ENCODE measurements around the gene MAN1C1.
"Not testable (repeated sequence)": the region's sequence is repeated elsewhere in the genome, so short reads cannot be mapped to it uniquely, and the experiment has no call there.

Gene MAN1C1

GRCh38 chr1:25716320-25716719, 99.7 kb downstream of the MAN1C1 start:
- DNase-seq (ENCODE audit: low read depth) = no peak

- no peak for DNase-seq (ENCODE audit: low read depth)
These were observed 102.1 kb downstream of the MAN1C1 start for GRCh38 chr1:25718732-25719131.

- DNase-seq (ENCODE audit: low read depth) = no peak
These were observed 104.0 kb downstream of the MAN1C1 start for GRCh38 chr1:25720624-25721023.

GRCh38 chr1:25723250-25723880, 106.8 kb downstream of the MAN1C1 start:
- no peak for DNase-seq (ENCODE audit: low read depth)

- no peak for DNase-seq (ENCODE audit: low read depth)
These were observed 107.6 kb downstream of the MAN1C1 start for GRCh38 chr1:25724201-25724600.

GRCh38 chr1:25724966-25725365, 108.4 kb downstream of the MAN1C1 start:
- no peak for DNase-seq (ENCODE audit: low read depth)

GRCh38 chr1:25725482-25725881, 108.9 kb downstream of the MAN1C1 start:
- DNase-seq (ENCODE audit: low read depth) = no peak

GRCh38 chr1:25727088-25727487, 110.5 kb downstream of the MAN1C1 start:
- DNase-seq (ENCODE audit: low read depth) = no peak

GRCh38 chr1:25727635-25728286, 111.2 kb downstream of the MAN1C1 start:
- no peak for DNase-seq (ENCODE audit: low read depth)

- no peak for DNase-seq (ENCODE audit: low read depth)
These were observed 111.8 kb downstream of the MAN1C1 start for GRCh38 chr1:25728301-25728935.

- DNase-seq (ENCODE audit: low read depth) = no peak
These were observed 112.5 kb downstream of the MAN1C1 start for GRCh38 chr1:25729045-25729444.

- DNase-seq (ENCODE audit: low read depth) = no peak
These were observed 113.4 kb downstream of the MAN1C1 start for GRCh38 chr1:25729790-25730644.

- no peak for DNase-seq (ENCODE audit: low read depth)
These were observed 114.6 kb downstream of the MAN1C1 start for GRCh38 chr1:25731148-25731547.

- no peak for DNase-seq (ENCODE audit: low read depth)
These were observed 115.2 kb downstream of the MAN1C1 start for GRCh38 chr1:25731626-25732370.

GRCh38 chr1:25732821-25733220, 116.2 kb downstream of the MAN1C1 start:
- DNase-seq (ENCODE audit: low read depth) = no peak

GRCh38 chr1:25733271-25733670, 116.7 kb downstream of the MAN1C1 start:
- no peak for DNase-seq (ENCODE audit: low read depth)

GRCh38 chr1:25734991-25735390, 118.4 kb downstream of the MAN1C1 start:
- DNase-seq (ENCODE audit: low read depth) = not testable (repeated sequence)

GRCh38 chr1:25735956-25736529, 119.5 kb downstream of the MAN1C1 start:
- DNase-seq (ENCODE audit: low read depth) = no peak

GRCh38 chr1:25737130-25737529, 120.5 kb downstream of the MAN1C1 start:
- DNase-seq (ENCODE audit: low read depth) = no peak

GRCh38 chr1:25738499-25738898, 121.9 kb downstream of the MAN1C1 start:
- DNase-seq (ENCODE audit: low read depth) = no peak

- DNase-seq (ENCODE audit: low read depth) = no peak
These were observed 122.8 kb downstream of the MAN1C1 start for GRCh38 chr1:25739341-25739740.
